GM23248 (cell line): ENCODE measurements around the gene ANKRD62.

Experiments
- EZH2 ChIP-seq: fragments of 200-600 bp; sonication (generic); IDR thresholded peaks from 2 replicates; pipeline ENCODE4 v1.6.1; 2018; ENCODE audit warnings: antibody characterized with exemption, mild to moderate bottlenecking; ENCODE audit not compliant: insufficient read depth, poor library complexity, severe bottlenecking
- EZH2phosphoT487 ChIP-seq: fragments of 200-600 bp; sonication (generic); IDR thresholded peaks from 2 replicates; pipeline ENCODE4 v1.6.1; 2018; ENCODE audit warnings: antibody characterized with exemption, moderate library complexity, mild to moderate bottlenecking, low read depth; ENCODE audit not compliant: insufficient read depth

DNA sequence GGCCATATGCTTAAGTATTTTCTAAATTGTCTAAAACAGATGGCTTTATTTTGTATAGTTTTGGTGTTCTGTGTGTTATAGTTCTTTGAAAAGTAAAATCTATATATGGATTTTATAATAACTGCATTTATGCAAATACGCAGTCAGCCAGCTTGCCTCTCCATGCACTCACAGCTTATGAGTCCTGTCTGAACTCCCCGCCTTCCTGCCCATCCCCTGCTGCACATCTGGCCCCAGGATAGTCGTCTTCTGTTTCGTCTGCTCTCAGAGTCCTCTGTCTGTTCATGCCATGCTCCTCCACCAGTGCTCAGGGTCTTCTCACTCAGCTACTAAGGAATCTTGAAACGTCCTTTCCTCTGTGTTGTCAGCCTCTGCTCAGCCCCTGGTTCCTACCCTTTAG is 28.2 kb upstream of the ANKRD62 start:
- TF ChIP-seq EZH2 (no peak), EZH2phosphoT487 (no peak)
